HEK293 (cell line): ENCODE measurements around the gene ZNF274.

Source experiments
- BCL11B ChIP-seq: fragments of 450-650 bp; formaldehyde crosslinking; IDR thresholded peaks from 2 replicates; pipeline ENCODE4 v1.5.1; 2016; ENCODE audit warnings: low read depth, missing biosample characterization, missing genetic modification characterization
- GLIS1 ChIP-seq: fragments of 450-650 bp; formaldehyde crosslinking; IDR thresholded peaks from 2 replicates; pipeline ENCODE4 v1.5.1; 2016; ENCODE audit warnings: missing biosample characterization, missing genetic modification characterization
- GLIS2 ChIP-seq: fragments of 450-650 bp; formaldehyde crosslinking; IDR thresholded peaks from 2 replicates; pipeline ENCODE4 v1.5.1; 2016; ENCODE audit warnings: missing biosample characterization, missing genetic modification characterization
- MZF1 ChIP-seq: fragments of 450-650 bp; formaldehyde crosslinking; IDR thresholded peaks from 2 replicates; pipeline ENCODE4 v1.5.1; 2017; ENCODE audit warnings: missing biosample characterization, missing genetic modification characterization, borderline replicate concordance
- REPIN1 ChIP-seq: fragments of 450-650 bp; formaldehyde crosslinking; IDR thresholded peaks from 2 replicates; pipeline ENCODE4 v1.5.1; 2017; ENCODE audit warnings: missing biosample characterization, missing genetic modification characterization, low read depth
- SP7 ChIP-seq: fragments of 450-650 bp; formaldehyde crosslinking; IDR thresholded peaks from 2 replicates; pipeline ENCODE4 v1.5.1; 2016; ENCODE audit warnings: missing biosample characterization, missing genetic modification characterization
- YY1 ChIP-seq: fragments of 450-650 bp; formaldehyde crosslinking; IDR thresholded peaks from 2 replicates; pipeline ENCODE4 v1.5.1; 2018; ENCODE audit warnings: missing biosample characterization, missing genetic modification characterization
- YY2 ChIP-seq: fragments of 450-650 bp; formaldehyde crosslinking; IDR thresholded peaks from 2 replicates; pipeline ENCODE4 v1.5.1; 2016; ENCODE audit warnings: missing biosample characterization, missing genetic modification characterization
- ZBTB1 ChIP-seq: fragments of 450-650 bp; formaldehyde crosslinking; IDR thresholded peaks from 2 replicates; pipeline ENCODE4 v1.5.1; 2016; ENCODE audit warnings: missing biosample characterization, missing genetic modification characterization
- ZBTB20 ChIP-seq: fragments of 450-650 bp; formaldehyde crosslinking; IDR thresholded peaks from 2 replicates; pipeline ENCODE4 v1.5.1; 2016; ENCODE audit warnings: missing biosample characterization, missing genetic modification characterization
- ZIC2 ChIP-seq: fragments of 450-650 bp; formaldehyde crosslinking; IDR thresholded peaks from 2 replicates; pipeline ENCODE4 v1.5.1; 2016; ENCODE audit warnings: missing biosample characterization, missing genetic modification characterization
- ZNF10 ChIP-seq: fragments of 450-650 bp; formaldehyde crosslinking; IDR thresholded peaks from 2 replicates; pipeline ENCODE4 v1.5.1; 2017; ENCODE audit warnings: missing biosample characterization, missing genetic modification characterization
- ZNF112 ChIP-seq: fragments of 450-650 bp; formaldehyde crosslinking; IDR thresholded peaks from 2 replicates; pipeline ENCODE4 v1.5.0; 2017; ENCODE audit warnings: missing biosample characterization, missing genetic modification characterization
- ZNF132 ChIP-seq: fragments of 450-650 bp; formaldehyde crosslinking; IDR thresholded peaks from 2 replicates; pipeline ENCODE4 v1.5.1; 2017; ENCODE audit warnings: missing biosample characterization, missing genetic modification characterization, borderline replicate concordance
- ZNF138 ChIP-seq: fragments of 450-650 bp; formaldehyde crosslinking; IDR thresholded peaks from 2 replicates; pipeline ENCODE4 v1.5.1; 2016; ENCODE audit warnings: missing biosample characterization, missing genetic modification characterization, borderline replicate concordance
- ZNF155 ChIP-seq: fragments of 450-650 bp; formaldehyde crosslinking; IDR thresholded peaks from 2 replicates; pipeline ENCODE4 v1.5.1; 2016; ENCODE audit warnings: missing biosample characterization, missing genetic modification characterization
- ZNF16 ChIP-seq: fragments of 450-650 bp; formaldehyde crosslinking; IDR thresholded peaks from 2 replicates; pipeline ENCODE4 v1.5.1; 2016; ENCODE audit warnings: low read depth, missing biosample characterization, missing genetic modification characterization
- ZNF175 ChIP-seq: fragments of 450-650 bp; formaldehyde crosslinking; IDR thresholded peaks from 2 replicates; pipeline ENCODE4 v1.5.1; 2016; ENCODE audit warnings: missing biosample characterization, missing genetic modification characterization
- ZNF202 ChIP-seq: fragments of 450-650 bp; formaldehyde crosslinking; IDR thresholded peaks from 2 replicates; pipeline ENCODE4 v1.5.1; 2016; ENCODE audit warnings: missing biosample characterization, missing genetic modification characterization, borderline replicate concordance
- ZNF302 ChIP-seq: fragments of 450-650 bp; formaldehyde crosslinking; IDR thresholded peaks from 2 replicates; pipeline ENCODE4 v1.5.1; 2016; ENCODE audit warnings: missing biosample characterization, missing genetic modification characterization, low read depth
- ZNF311 ChIP-seq: fragments of 450-650 bp; formaldehyde crosslinking; IDR thresholded peaks from 2 replicates; pipeline ENCODE4 v1.5.1; 2017; ENCODE audit warnings: missing biosample characterization, missing genetic modification characterization, borderline replicate concordance
- ZNF341 ChIP-seq: fragments of 450-650 bp; formaldehyde crosslinking; IDR thresholded peaks from 2 replicates; pipeline ENCODE4; 2016; ENCODE audit warnings: low read depth, missing biosample characterization, missing genetic modification characterization
- ZNF354C ChIP-seq: fragments of 450-650 bp; formaldehyde crosslinking; IDR thresholded peaks from 2 replicates; pipeline ENCODE4 v1.5.1; 2016; ENCODE audit warnings: missing biosample characterization, missing genetic modification characterization, low read depth, borderline replicate concordance
- ZNF560 ChIP-seq: fragments of 450-650 bp; formaldehyde crosslinking; IDR thresholded peaks from 2 replicates; pipeline ENCODE4 v1.5.1; 2017; ENCODE audit warnings: missing biosample characterization, missing genetic modification characterization, borderline replicate concordance
- ZNF600 ChIP-seq: fragments of 450-650 bp; formaldehyde crosslinking; IDR thresholded peaks from 2 replicates; pipeline ENCODE4 v1.5.1; 2016; ENCODE audit warnings: missing biosample characterization, missing genetic modification characterization
- ZNF624 ChIP-seq: fragments of 450-650 bp; formaldehyde crosslinking; IDR thresholded peaks from 2 replicates; pipeline ENCODE4 v1.5.1; 2017; ENCODE audit warnings: missing biosample characterization, missing genetic modification characterization
- ZNF629 ChIP-seq: fragments of 450-650 bp; formaldehyde crosslinking; IDR thresholded peaks from 2 replicates; pipeline ENCODE4 v1.5.1; 2017; ENCODE audit warnings: missing biosample characterization, missing genetic modification characterization
- ZNF660 ChIP-seq: fragments of 450-650 bp; IDR thresholded peaks from 2 replicates; pipeline ENCODE4 v1.5.1; 2018; ENCODE audit warnings: missing biosample characterization, mild to moderate bottlenecking, missing genetic modification characterization
- ZNF670 ChIP-seq: fragments of 450-650 bp; formaldehyde crosslinking; IDR thresholded peaks from 2 replicates; pipeline ENCODE4 v1.5.1; 2016; ENCODE audit warnings: missing biosample characterization, missing genetic modification characterization, low read depth
- TF ChIP-seq, protein P1 (sequence below): fragments of 450-650 bp; formaldehyde crosslinking; IDR thresholded peaks from 2 replicates; pipeline ENCODE4 v1.5.1; 2016; ENCODE audit warnings: missing biosample characterization, missing genetic modification characterization
- TF ChIP-seq, protein P2 (sequence below): fragments of 450-650 bp; formaldehyde crosslinking; IDR thresholded peaks from 2 replicates; pipeline ENCODE4 v1.5.1; 2016; ENCODE audit warnings: missing biosample characterization, missing genetic modification characterization
- TF ChIP-seq, protein P3 (sequence below): fragments of 450-650 bp; formaldehyde crosslinking; conservative IDR thresholded peaks from 2 replicates; pipeline ENCODE4 v1.5.1; 2016; ENCODE audit warnings: low read depth, missing biosample characterization, missing genetic modification characterization
- TF ChIP-seq, protein P4 (sequence below): fragments of 450-650 bp; formaldehyde crosslinking; IDR thresholded peaks from 2 replicates; pipeline ENCODE4 v1.5.1; 2016; ENCODE audit warnings: missing biosample characterization, missing genetic modification characterization

Gene ZNF274

DNA sequence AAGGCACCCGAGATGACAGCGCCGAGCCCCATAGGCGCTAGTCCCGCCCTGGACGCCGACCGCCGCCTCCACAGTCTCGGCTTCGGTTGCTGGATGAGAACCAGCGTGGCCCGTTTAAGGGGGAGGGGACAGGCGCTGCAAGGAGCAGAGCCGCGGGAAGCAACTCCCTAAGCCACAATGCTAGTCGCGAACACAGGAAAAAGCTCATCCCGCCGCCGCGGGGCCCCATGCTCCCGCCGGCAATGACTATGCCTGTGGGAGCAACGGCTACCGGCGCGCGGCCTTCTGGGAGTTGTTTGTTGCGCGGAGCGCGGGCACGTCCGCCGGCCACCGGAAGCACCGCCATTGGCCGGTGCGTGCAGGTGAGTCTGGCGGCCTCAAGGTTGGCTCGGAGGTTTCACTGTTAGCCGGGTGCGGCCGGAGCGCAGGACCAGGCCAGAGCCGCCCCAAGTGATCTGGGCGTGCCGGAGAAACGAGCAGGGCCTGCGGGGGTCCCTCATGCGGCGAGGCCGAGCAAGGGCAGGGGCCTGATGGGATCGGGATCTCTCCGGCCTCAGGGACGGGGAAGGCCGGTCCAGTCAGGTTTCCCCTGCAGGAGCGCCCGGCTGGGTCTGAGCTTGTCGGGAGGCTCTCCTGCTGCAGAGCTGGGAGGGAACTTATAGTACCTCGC is 45.9 kb downstream of the ZNF274 start, which contains the start of gene ZNF544 (continued):
- TF ChIP-seq ZNF10 (tag by site-specific recombination) (no peak), REPIN1 (no peak), ZNF629 (tag by site-specific recombination) (peak; percentile 56; the same call in 1 of the 2 replicates), ZNF132 (tag by site-specific recombination) (no peak), ZNF155 (tag by site-specific recombination) (no peak), YY2 (tag by site-specific recombination) (peak; percentile 87), ZIC2 (tag by site-specific recombination) (peak; percentile 80), ZNF138 (tag by site-specific recombination) (no peak), ZNF670 (tag by site-specific recombination) (no peak), ZBTB1 (no peak), ZNF660 (peak; percentile 86), GLIS2 (tag by site-specific recombination) (no peak), ZNF202 (tag by site-specific recombination) (no peak), ZNF341 (tag by site-specific recombination) (no peak), ZNF600 (tag by site-specific recombination) (no peak), ZNF560 (tag by site-specific recombination) (no peak), ZNF354C (no peak), ZNF112 (tag by site-specific recombination) (no peak), ZNF302 (tag by site-specific recombination) (no peak), SP7 (tag by site-specific recombination) (peak; percentile 73), ZNF624 (tag by site-specific recombination) (no peak), ZNF175 (tag by site-specific recombination) (no peak), ZBTB20 (tag by site-specific recombination) (peak; percentile 98), GLIS1 (tag by site-specific recombination) (peak; percentile 48; the same call in 1 of the 2 replicates), ZNF16 (no peak), ZNF311 (tag by site-specific recombination) (no peak), YY1 (tag by site-specific recombination) (peak; percentile 83), BCL11B (tag by site-specific recombination) (no peak; the same call in 1 of the 2 replicates), MZF1 (tag by site-specific recombination) (no peak)
- TF ChIP-seq, protein P1, sequence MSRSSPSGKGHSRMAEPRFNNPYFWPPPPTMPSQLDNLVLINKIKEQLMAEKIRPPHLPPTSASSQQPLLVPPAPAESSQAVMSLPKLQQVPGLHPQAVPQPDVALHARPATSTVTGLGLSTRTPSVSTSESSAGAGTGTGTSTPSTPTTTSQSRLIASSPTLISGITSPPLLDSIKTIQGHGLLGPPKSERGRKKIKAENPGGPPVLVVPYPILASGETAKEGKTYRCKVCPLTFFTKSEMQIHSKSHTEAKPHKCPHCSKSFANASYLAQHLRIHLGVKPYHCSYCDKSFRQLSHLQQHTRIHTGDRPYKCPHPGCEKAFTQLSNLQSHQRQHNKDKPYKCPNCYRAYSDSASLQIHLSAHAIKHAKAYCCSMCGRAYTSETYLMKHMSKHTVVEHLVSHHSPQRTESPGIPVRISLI (tag by site-specific recombination) = no peak
- TF ChIP-seq, protein P2, sequence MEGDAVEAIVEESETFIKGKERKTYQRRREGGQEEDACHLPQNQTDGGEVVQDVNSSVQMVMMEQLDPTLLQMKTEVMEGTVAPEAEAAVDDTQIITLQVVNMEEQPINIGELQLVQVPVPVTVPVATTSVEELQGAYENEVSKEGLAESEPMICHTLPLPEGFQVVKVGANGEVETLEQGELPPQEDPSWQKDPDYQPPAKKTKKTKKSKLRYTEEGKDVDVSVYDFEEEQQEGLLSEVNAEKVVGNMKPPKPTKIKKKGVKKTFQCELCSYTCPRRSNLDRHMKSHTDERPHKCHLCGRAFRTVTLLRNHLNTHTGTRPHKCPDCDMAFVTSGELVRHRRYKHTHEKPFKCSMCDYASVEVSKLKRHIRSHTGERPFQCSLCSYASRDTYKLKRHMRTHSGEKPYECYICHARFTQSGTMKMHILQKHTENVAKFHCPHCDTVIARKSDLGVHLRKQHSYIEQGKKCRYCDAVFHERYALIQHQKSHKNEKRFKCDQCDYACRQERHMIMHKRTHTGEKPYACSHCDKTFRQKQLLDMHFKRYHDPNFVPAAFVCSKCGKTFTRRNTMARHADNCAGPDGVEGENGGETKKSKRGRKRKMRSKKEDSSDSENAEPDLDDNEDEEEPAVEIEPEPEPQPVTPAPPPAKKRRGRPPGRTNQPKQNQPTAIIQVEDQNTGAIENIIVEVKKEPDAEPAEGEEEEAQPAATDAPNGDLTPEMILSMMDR (tag by site-specific recombination) = peak; percentile 21
- TF ChIP-seq, protein P3, sequence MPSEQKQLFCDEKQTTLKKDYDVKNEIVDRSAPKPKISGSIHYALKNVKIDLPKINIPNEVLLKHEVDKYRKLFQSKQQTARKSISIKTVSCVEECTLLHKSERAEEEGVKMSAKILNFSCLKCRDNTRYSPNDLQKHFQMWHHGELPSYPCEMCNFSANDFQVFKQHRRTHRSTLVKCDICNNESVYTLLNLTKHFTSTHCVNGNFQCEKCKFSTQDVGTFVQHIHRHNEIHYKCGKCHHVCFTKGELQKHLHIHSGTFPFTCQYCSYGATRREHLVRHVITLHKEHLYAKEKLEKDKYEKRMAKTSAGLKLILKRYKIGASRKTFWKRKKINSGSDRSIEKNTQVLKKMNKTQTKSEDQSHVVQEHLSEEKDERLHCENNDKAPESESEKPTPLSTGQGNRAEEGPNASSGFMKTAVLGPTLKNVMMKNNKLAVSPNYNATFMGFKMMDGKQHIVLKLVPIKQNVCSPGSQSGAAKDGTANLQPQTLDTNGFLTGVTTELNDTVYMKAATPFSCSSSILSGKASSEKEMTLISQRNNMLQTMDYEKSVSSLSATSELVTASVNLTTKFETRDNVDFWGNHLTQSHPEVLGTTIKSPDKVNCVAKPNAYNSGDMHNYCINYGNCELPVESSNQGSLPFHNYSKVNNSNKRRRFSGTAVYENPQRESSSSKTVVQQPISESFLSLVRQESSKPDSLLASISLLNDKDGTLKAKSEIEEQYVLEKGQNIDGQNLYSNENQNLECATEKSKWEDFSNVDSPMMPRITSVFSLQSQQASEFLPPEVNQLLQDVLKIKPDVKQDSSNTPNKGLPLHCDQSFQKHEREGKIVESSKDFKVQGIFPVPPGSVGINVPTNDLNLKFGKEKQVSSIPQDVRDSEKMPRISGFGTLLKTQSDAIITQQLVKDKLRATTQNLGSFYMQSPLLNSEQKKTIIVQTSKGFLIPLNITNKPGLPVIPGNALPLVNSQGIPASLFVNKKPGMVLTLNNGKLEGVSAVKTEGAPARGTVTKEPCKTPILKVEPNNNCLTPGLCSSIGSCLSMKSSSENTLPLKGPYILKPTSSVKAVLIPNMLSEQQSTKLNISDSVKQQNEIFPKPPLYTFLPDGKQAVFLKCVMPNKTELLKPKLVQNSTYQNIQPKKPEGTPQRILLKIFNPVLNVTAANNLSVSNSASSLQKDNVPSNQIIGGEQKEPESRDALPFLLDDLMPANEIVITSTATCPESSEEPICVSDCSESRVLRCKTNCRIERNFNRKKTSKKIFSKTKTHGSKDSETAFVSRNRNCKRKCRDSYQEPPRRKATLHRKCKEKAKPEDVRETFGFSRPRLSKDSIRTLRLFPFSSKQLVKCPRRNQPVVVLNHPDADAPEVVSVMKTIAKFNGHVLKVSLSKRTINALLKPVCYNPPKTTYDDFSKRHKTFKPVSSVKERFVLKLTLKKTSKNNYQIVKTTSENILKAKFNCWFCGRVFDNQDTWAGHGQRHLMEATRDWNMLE = peak; percentile 97
- TF ChIP-seq, protein P4, sequence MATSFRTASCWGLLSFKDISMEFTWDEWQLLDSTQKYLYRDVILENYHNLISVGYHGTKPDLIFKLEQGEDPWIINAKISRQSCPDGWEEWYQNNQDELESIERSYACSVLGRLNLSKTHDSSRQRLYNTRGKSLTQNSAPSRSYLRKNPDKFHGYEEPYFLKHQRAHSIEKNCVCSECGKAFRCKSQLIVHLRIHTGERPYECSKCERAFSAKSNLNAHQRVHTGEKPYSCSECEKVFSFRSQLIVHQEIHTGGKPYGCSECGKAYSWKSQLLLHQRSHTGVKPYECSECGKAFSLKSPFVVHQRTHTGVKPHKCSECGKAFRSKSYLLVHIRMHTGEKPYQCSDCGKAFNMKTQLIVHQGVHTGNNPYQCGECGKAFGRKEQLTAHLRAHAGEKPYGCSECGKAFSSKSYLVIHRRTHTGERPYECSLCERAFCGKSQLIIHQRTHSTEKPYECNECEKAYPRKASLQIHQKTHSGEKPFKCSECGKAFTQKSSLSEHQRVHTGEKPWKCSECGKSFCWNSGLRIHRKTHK (tag by site-specific recombination) = no peak
